B cell (primary cell): Measurements from ENCODE around the gene MED17. TPM values are rescaled to one million over a fixed set of nuclear protein-coding genes. Genes with fewer than 3 reads are reported as not detected.

Experiments
- ATAC-seq: fragments of 200-7000 bp; cut with Tn5 transposase; one replicate; pipeline ENCODE4 v1.10.0; 2021; ENCODE audit warnings: low read depth, mild to moderate bottlenecking, moderate number of reproducible peaks, moderate library complexity
- CTCF ChIA-PET: fragments of 350-600 bp; sonication (Branson Sonifier 250); formaldehyde crosslinking; loops from one replicate; lab custom pipeline; 2021; ENCODE audit warnings: antibody characterized with exemption, inconsistent platforms; lab: Charles Lee
- POLR2A ChIA-PET: fragments of 350-600 bp; sonication (Branson Sonifier 250); formaldehyde crosslinking; loops from one replicate; lab custom pipeline; 2021; ENCODE audit warnings: antibody characterized with exemption; lab: Charles Lee
- DNase-seq: peaks from one replicate; pipeline ENCODE4 v3.0.0; 2013
- H2AFZ ChIP-seq: 2 replicates; pipeline ENCODE4 v1.6.1; 2012; ENCODE audit warnings: mild to moderate bottlenecking, low read depth, low read length; ENCODE audit not compliant: insufficient read depth, poor library complexity, severe bottlenecking
- H3K27ac ChIP-seq, 2 donors: 1 replicate in 1 of 2; 2 replicates in 1 of 2; pipeline ENCODE4 v1.5.1; 2012 to 2013; ENCODE audit warnings: low read length in 2 of 2, mild to moderate bottlenecking in 2 of 2, moderate library complexity in 1 of 2
- H3K27me3 ChIP-seq, 4 experiments: fragments of 200-600 bp in 1 of 4; sonication (generic) in 1 of 4; replicated peaks in 1 of 4; 1 replicate in 2 of 4; 2 replicates in 2 of 4; pipeline versions ENCODE4 v1.6.1 to v1.7.0; 2013 to 2016; ENCODE audit warnings: low read length in 3 of 4, mild to moderate bottlenecking in 2 of 4, mixed read lengths in 1 of 4, moderate library complexity in 1 of 4; ENCODE audit not compliant: insufficient read depth in 4 of 4, control insufficient read depth in 3 of 4; ENCODE audit errors: control extremely low read depth in 1 of 4
- H3K36me3 ChIP-seq, 2 experiments: replicated peaks in 1 of 2; 1 replicate in 1 of 2; 2 replicates in 1 of 2; pipeline versions ENCODE4 v1.6.1 to v1.7.1; 2013; ENCODE audit warnings: low read length in 1 of 2; ENCODE audit not compliant: insufficient read depth in 2 of 2, control insufficient read depth in 1 of 2; ENCODE audit errors: control extremely low read depth in 1 of 2, extremely low read depth in 1 of 2
- H3K4me1 ChIP-seq, 2 donors: fragments of 200-600 bp in 1 of 2; sonication (generic) in 1 of 2; 1 replicate in 1 of 2; 2 replicates in 1 of 2; pipeline versions ENCODE4 v1.5.1 to v1.6.1; 2013 to 2017; ENCODE audit warnings: low read length in 2 of 2; ENCODE audit not compliant: control insufficient read depth in 2 of 2, insufficient read depth in 2 of 2
- H3K4me2 ChIP-seq: replicated peaks from 2 replicates; pipeline ENCODE3; 2012; ENCODE audit warnings: mild to moderate bottlenecking, low read depth, low read length; ENCODE audit not compliant: poor library complexity, severe bottlenecking
- H3K4me3 ChIP-seq, 5 experiments: fragments of 200-600 bp in 1 of 5; sonication (generic) in 1 of 5; 1 replicate in 3 of 5; 2 replicates in 2 of 5; pipeline versions ENCODE4 v1.5.1 to v1.7.0; 2011 to 2016; ENCODE audit warnings: low read length in 4 of 5, mild to moderate bottlenecking in 4 of 5, low read depth in 2 of 5, control low read depth in 1 of 5, moderate library complexity in 1 of 5; ENCODE audit not compliant: insufficient read depth in 1 of 5; ENCODE audit errors: control extremely low read depth in 1 of 5, extremely low read depth in 1 of 5
- H3K79me2 ChIP-seq: fragments of 200-600 bp; sonication (generic); one replicate; pipeline ENCODE4 v1.6.0; 2016; ENCODE audit warnings: low read length; ENCODE audit not compliant: control insufficient read depth, insufficient read depth
- H3K9ac ChIP-seq: fragments of 200-600 bp; sonication (generic); 2 replicates; pipeline ENCODE4 v1.6.1; 2017; ENCODE audit warnings: mild to moderate bottlenecking, low read length, moderate library complexity
- H3K9me3 ChIP-seq, 3 donors: one replicate each; pipeline versions ENCODE4 v1.6.1 to v1.7.1; 2013; ENCODE audit warnings: low read length in 2 of 3; ENCODE audit not compliant: control insufficient read depth in 2 of 3, insufficient read depth in 1 of 3; ENCODE audit errors: control extremely low read depth in 1 of 3
- H4K20me1 ChIP-seq: 2 replicates; pipeline ENCODE4 v1.6.0; 2012; ENCODE audit warnings: mild to moderate bottlenecking, low read length; ENCODE audit not compliant: insufficient read depth, control insufficient read depth, poor library complexity, severe bottlenecking
- H3K27ac Mint-ChIP-seq: one replicate; pipeline ENCODE4 v1.8.0; 2021; ENCODE audit warnings: mixed read lengths
- H3K27me3 Mint-ChIP-seq: one replicate; pipeline ENCODE4 v1.8.0; 2021; ENCODE audit warnings: mixed read lengths
- H3K4me1 Mint-ChIP-seq: one replicate; pipeline ENCODE4 v1.8.0; 2021; ENCODE audit warnings: mixed read lengths
- H3K4me3 Mint-ChIP-seq: one replicate; pipeline ENCODE4 v1.8.0; 2021; ENCODE audit warnings: mixed read lengths
- H3K9me3 Mint-ChIP-seq: one replicate; pipeline ENCODE4 v1.8.0; 2022; ENCODE audit warnings: mixed read lengths; ENCODE audit not compliant: insufficient read depth
- CTCF ChIP-seq: fragments of 200-600 bp; IDR thresholded peaks from one replicate; pipeline ENCODE4 v1.8.0; 2022; ENCODE audit warnings: antibody characterized with exemption, mild to moderate bottlenecking
- EZH2 ChIP-seq: IDR thresholded peaks from 2 replicates; pipeline ENCODE4 v1.6.1; 2012; ENCODE audit warnings: borderline replicate concordance, low read depth, mild to moderate bottlenecking, moderate library complexity, low read length; ENCODE audit not compliant: insufficient read depth, poor library complexity, severe bottlenecking
- WGBS: methylation state at CpG from one replicate; pipeline ENCODE4 v1.1.5; 2013; ENCODE audit warnings: missing lambda C conversion rate; ENCODE audit not compliant: insufficient coverage; 5-methylcytosine and 5-hydroxymethylcytosine counted together
- intact Hi-C: fragments of 100-400 bp; cut with micrococcal nuclease; formaldehyde crosslinking; loops from one replicate; pipeline ENCODE4 v1.10.0; 2022
- polyA plus RNA-seq: library from polyadenylated mRNA; depleted of rRNA; stranded (reverse); fragments of >200 nt; gene quantifications from 2 replicates; pipeline ENCODE4 v1.2.3, GENCODE V29; 2012
- total RNA-seq, 2 donors: library from RNA; stranded (reverse); fragments of 120-200 nt in 1 of 2; gene quantifications; 1 replicate in 1 of 2; 2 replicates in 1 of 2; pipeline versions ENCODE4 v1.2.3 to v1.2.4, GENCODE V29; 2013 to 2022

MED17 gene
- total and polyA plus RNA-seq, 2 donors (not counting 1 experiment from before 2014, with no cell fraction given) = 26.1 to 78.1 TPM

- H3K27me3 Mint-ChIP-seq = no peaks in the 10 kb centered on the region
- Histone ChIP-seq H3K4me1 (no peaks in the 10 kb centered on the region), H3K27me3 (no peaks in the 10 kb centered on the region), H3K9me3 (no peaks in the 10 kb centered on the region), H3K4me2 (no peak overlapping the region), H3K79me2 (no peaks in the 10 kb centered on the region), H3K36me3 (peaks cover 0 to 29% of the 10 kb centered on the region in 2 experiments), H4K20me1 (no peaks in the 10 kb centered on the region), H3K27ac (no peak overlapping the region), H2AFZ (no peak overlapping the region), H3K9ac (no peak overlapping the region), H3K4me3 (no peak overlapping the region)
- no peaks in the 10 kb centered on the region for H3K9me3 Mint-ChIP-seq
- DNase-seq (no peak), ATAC-seq (no peak)
- no peak for TF ChIP-seq EZH2
- WGBS = 89% methylated on average over 3 of the region's 4 CpGs
- ChIA-PET CTCF (interaction anchor here (0.5 to 0.7 kb wide), 2 partner anchors 10 to 686 kb away, joined by 3 to 4 read pairs; no protein-coding TSS in a partner anchor), POLR2A (no interaction called here)
- H3K27ac Mint-ChIP-seq = no peak overlapping the region
- H3K4me3 Mint-ChIP-seq = no peak overlapping the region
- intact Hi-C loops = no loop called here
- no peaks in the 10 kb centered on the region for H3K4me1 Mint-ChIP-seq
These were observed 33.6 kb downstream of the MED17 start for GRCh38 chr11:93817426-93818348.

GRCh38 chr11:93819966-93820695 lies 36.0 kb downstream of the MED17 start:
- ATAC-seq = no peak
- no peak for TF ChIP-seq CTCF
- no peak for TF ChIP-seq EZH2
- Histone ChIP-seq H3K27ac (no peak overlapping the region), H3K27me3 (no peaks in the 10 kb centered on the region), H3K4me2 (no peak overlapping the region), H3K4me3 (no peak overlapping the region), H4K20me1 (no peaks in the 10 kb centered on the region), H3K9ac (no peak overlapping the region), H3K79me2 (no peaks in the 10 kb centered on the region), H3K36me3 (peaks cover 0 to 7% of the 10 kb centered on the region in 2 experiments), H3K9me3 (no peaks in the 10 kb centered on the region), H3K4me1 (no peaks in the 10 kb centered on the region), H2AFZ (no peak overlapping the region)
- no peaks in the 10 kb centered on the region for H3K9me3 Mint-ChIP-seq
- CTCF ChIA-PET = no interaction called here
- H3K27me3 Mint-ChIP-seq = no peaks in the 10 kb centered on the region
- DNase-seq = no peak
- no peak overlapping the region for H3K27ac Mint-ChIP-seq
- H3K4me3 Mint-ChIP-seq = no peak overlapping the region
- intact Hi-C loops = no loop called here
- H3K4me1 Mint-ChIP-seq = no peaks in the 10 kb centered on the region
- WGBS = 96% methylated on average over 7 of the region's 8 CpGs
- POLR2A ChIA-PET = no interaction called here
